Liver (tissue), 3 donors: Measurements from ENCODE around the gene PLEKHA3.

ENCODE experiments used
- RAD21 ChIP-seq, 2 donors: IDR thresholded peaks; 2 replicates each; pipeline ENCODE4 v1.6.1; 2016; ENCODE audit warnings: antibody characterized with exemption in 2 of 2, mild to moderate bottlenecking in 2 of 2
- RXRA ChIP-seq, 2 donors: IDR thresholded peaks; 2 replicates each; pipeline ENCODE4 v1.6.1; 2017 to 2018; ENCODE audit warnings: antibody characterized with exemption in 2 of 2, mild to moderate bottlenecking in 1 of 2
- YY1 ChIP-seq: IDR thresholded peaks from 2 replicates; pipeline ENCODE4 v1.6.1; 2016; ENCODE audit warnings: antibody characterized with exemption, mild to moderate bottlenecking
- TF ChIP-seq, protein P1 (sequence below): fragments of 150-350 bp; IDR thresholded peaks from 2 replicates; pipeline ENCODE4 v1.5.1; 2017; ENCODE audit warnings: improper control_type of control experiment, low read depth, low read length; ENCODE audit not compliant: missing input control
- TF ChIP-seq, protein P2 (sequence below): IDR thresholded peaks from 2 replicates; pipeline ENCODE4 v1.6.1; 2016; ENCODE audit warnings: antibody characterized with exemption
- donor health status: healthy.
- donor health status: healthy.

DNA sequence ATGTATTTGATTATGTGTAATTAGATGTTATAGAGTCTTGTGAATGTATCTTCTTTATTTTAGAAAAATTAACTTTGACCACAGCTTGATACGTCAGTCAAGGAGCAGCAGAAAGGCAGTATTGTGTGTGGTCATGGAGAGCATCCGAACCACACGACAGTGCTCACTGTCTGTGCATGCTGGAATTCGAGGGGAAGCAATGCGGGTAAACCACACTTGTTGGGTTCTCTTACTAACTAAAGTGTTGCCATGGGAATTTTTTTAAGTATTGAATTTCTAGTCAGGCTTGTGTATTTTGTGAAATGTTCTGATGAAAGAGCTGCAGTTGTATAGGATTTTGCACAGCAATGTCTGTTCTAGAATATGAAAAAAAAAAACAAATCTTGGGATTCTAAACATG is 24.3 kb upstream of the PLEKHA3 start:
- TF ChIP-seq RXRA (IDR thresholded peaks at IDR 0.05) = no peak
- TF ChIP-seq, protein P1, sequence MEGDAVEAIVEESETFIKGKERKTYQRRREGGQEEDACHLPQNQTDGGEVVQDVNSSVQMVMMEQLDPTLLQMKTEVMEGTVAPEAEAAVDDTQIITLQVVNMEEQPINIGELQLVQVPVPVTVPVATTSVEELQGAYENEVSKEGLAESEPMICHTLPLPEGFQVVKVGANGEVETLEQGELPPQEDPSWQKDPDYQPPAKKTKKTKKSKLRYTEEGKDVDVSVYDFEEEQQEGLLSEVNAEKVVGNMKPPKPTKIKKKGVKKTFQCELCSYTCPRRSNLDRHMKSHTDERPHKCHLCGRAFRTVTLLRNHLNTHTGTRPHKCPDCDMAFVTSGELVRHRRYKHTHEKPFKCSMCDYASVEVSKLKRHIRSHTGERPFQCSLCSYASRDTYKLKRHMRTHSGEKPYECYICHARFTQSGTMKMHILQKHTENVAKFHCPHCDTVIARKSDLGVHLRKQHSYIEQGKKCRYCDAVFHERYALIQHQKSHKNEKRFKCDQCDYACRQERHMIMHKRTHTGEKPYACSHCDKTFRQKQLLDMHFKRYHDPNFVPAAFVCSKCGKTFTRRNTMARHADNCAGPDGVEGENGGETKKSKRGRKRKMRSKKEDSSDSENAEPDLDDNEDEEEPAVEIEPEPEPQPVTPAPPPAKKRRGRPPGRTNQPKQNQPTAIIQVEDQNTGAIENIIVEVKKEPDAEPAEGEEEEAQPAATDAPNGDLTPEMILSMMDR = no peak
- no peak for TF ChIP-seq RAD21 (IDR thresholded peaks at IDR 0.05)
- TF ChIP-seq, protein P2, sequence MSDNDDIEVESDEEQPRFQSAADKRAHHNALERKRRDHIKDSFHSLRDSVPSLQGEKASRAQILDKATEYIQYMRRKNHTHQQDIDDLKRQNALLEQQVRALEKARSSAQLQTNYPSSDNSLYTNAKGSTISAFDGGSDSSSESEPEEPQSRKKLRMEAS = no peak
- TF ChIP-seq YY1 = no peak
